ENCODE measurements around the gene CCDC92. TPM values are rescaled to one million over a fixed set of nuclear protein-coding genes. Genes with fewer than 3 reads are reported as not detected.

Gene CCDC92
- total and polyA plus RNA-seq, 10 of the 15 experiments (the other 5 are each of a cell fraction or from before 2014, with no cell fraction given) = 0.53 to 11.8 (median 4.2) TPM

DNA sequence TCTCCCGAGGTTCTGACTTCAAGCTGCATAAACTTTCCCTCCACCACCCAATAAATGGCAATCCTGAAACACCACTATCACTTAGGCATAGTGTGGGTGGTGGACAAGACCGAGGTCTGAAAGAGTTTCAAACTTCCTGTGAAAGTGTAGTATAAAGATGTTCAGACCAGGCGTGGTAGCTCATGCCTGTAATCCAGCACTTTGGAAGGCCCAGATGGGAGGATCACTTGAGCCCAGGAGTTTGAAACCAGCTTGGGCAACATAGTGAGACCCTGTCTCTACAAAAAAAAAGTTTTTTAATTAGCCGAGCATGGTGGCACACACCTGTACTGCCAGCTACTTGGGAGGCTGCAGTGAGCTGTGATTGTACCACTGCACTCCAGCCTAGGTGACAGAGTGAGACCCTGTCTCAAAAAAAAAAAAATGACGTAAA lies 61.9 kb downstream of the CCDC92 start:
- FAIRE-seq (no peak), ATAC-seq (peak; percentile 47), DNase-seq (ENCODE audit: low read depth, low spot score) (no peak)
- Histone ChIP-seq H2AFZ (ENCODE audit: control insufficient read depth, low read depth, low read length) (no peak overlapping the region), H3K9ac (ENCODE audit: control insufficient read depth, insufficient read depth, low read length) (no peak overlapping the region), H4K20me1 (ENCODE audit: control insufficient read depth, insufficient read depth) (no peaks in the 10 kb centered on the region), H3K4me1 (ENCODE audit: control insufficient read depth, insufficient read depth, low read length) (no peaks in the 10 kb centered on the region), H3K79me2 (ENCODE audit: control insufficient read depth, insufficient read depth, low read length) (no peaks in the 10 kb centered on the region), H3K27me3 (replicated peaks in 1 of 2; ENCODE audit: control insufficient read depth in 2 of 2, insufficient read depth in 2 of 2, low read length in 1 of 2) (no peaks in the 10 kb centered on the region), H3K36me3 (ENCODE audit: control insufficient read depth in 2 of 2, insufficient read depth in 2 of 2, low read length in 1 of 2) (no peaks in the 10 kb centered on the region), H3K4me3 (no peak overlapping the region), H3K4me2 (ENCODE audit: control insufficient read depth, insufficient read depth) (no peak overlapping the region), H3K9me3 (replicated peaks; ENCODE audit: control insufficient read depth, insufficient read depth, low read length) (no peaks in the 10 kb centered on the region), H3K27ac (ENCODE audit: control insufficient read depth, insufficient read depth) (no peak overlapping the region)
- in situ Hi-C loops (cut with MboI) = no loop called here
- ChIA-PET POLR2A (no interaction called here), CTCF (interaction anchor here (1.2 kb wide), 1 partner anchor 73 kb away, joined by 5 read pairs; no protein-coding TSS in a partner anchor), SMC1A (ENCODE audit: uncharacterized antibody, unreplicated experiment) (no interaction called here), RAD21 (ENCODE audit: unreplicated experiment) (interaction anchor here (1.0 to 1.3 kb wide), 3 partner anchors 74 to 122 kb away, joined by 3 to 4 read pairs (median 4); no protein-coding TSS in a partner anchor)
- TF ChIP-seq SMC3 (IDR thresholded peaks at IDR 0.05; ENCODE audit: borderline replicate concordance, low read length) (no peak), SUZ12 (IDR thresholded peaks at IDR 0.05; ENCODE audit: unreplicated experiment) (no peak), ZNF274 (IDR thresholded peaks at IDR 0.05; ENCODE audit: insufficient read depth, insufficient read length) (no peak), CREB1 (IDR thresholded peaks at IDR 0.05; ENCODE audit: low read depth) (no peak), NRF1 (conservative IDR thresholded peaks at IDR 0.05; ENCODE audit: low read depth, low read length) (no peak), GATAD2B (conservative IDR thresholded peaks at IDR 0.05; ENCODE audit: low read depth) (no peak), POLR2AphosphoS5 (IDR thresholded peaks at IDR 0.05; ENCODE audit: low read length) (no peak), SREBF1 (IDR thresholded peaks at IDR 0.05; ENCODE audit: low read length) (no peak), ZBED1 (IDR thresholded peaks at IDR 0.05; ENCODE audit: borderline replicate concordance) (no peak), FOXM1 (IDR thresholded peaks at IDR 0.05; ENCODE audit: low read depth, low read length) (no peak), NR2C1 (IDR thresholded peaks at IDR 0.05) (no peak), CREM (IDR thresholded peaks at IDR 0.05; ENCODE audit: low read depth) (no peak)
- TF ChIP-seq, protein P1, sequence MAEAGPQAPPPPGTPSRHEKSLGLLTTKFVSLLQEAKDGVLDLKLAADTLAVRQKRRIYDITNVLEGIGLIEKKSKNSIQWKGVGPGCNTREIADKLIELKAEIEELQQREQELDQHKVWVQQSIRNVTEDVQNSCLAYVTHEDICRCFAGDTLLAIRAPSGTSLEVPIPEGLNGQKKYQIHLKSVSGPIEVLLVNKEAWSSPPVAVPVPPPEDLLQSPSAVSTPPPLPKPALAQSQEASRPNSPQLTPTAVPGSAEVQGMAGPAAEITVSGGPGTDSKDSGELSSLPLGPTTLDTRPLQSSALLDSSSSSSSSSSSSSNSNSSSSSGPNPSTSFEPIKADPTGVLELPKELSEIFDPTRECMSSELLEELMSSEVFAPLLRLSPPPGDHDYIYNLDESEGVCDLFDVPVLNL (IDR thresholded peaks at IDR 0.05; ENCODE audit: low read depth, low read length) = no peak
- TF ChIP-seq, protein P2, sequence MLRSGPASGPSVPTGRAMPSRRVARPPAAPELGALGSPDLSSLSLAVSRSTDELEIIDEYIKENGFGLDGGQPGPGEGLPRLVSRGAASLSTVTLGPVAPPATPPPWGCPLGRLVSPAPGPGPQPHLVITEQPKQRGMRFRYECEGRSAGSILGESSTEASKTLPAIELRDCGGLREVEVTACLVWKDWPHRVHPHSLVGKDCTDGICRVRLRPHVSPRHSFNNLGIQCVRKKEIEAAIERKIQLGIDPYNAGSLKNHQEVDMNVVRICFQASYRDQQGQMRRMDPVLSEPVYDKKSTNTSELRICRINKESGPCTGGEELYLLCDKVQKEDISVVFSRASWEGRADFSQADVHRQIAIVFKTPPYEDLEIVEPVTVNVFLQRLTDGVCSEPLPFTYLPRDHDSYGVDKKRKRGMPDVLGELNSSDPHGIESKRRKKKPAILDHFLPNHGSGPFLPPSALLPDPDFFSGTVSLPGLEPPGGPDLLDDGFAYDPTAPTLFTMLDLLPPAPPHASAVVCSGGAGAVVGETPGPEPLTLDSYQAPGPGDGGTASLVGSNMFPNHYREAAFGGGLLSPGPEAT (IDR thresholded peaks at IDR 0.05; ENCODE audit: low read depth) = no peak
- TF ChIP-seq, protein P3, sequence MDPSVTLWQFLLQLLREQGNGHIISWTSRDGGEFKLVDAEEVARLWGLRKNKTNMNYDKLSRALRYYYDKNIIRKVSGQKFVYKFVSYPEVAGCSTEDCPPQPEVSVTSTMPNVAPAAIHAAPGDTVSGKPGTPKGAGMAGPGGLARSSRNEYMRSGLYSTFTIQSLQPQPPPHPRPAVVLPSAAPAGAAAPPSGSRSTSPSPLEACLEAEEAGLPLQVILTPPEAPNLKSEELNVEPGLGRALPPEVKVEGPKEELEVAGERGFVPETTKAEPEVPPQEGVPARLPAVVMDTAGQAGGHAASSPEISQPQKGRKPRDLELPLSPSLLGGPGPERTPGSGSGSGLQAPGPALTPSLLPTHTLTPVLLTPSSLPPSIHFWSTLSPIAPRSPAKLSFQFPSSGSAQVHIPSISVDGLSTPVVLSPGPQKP (IDR thresholded peaks at IDR 0.05; ENCODE audit: low read depth, low read length) = no peak
- intact Hi-C loops (cut with micrococcal nuclease; ENCODE audit: unreplicated experiment) = no loop called here
- 32% methylated on average over 5 of the region's 5 CpGs for WGBS (ENCODE audit: insufficient coverage, insufficient replicate concordance, low lambda C conversion rate, missing lambda C conversion rate)
- BruUV-seq (replicated peaks) = no TSS peak

Data from GM12878 (cell line).